GM18909 (cell line): Measurements from ENCODE around the gene SLC41A1.
"Not testable (repeated sequence)": the region's sequence is repeated elsewhere in the genome, so short reads cannot be mapped to it uniquely, and the experiment has no call there.

Experiments
- ATAC-seq: cut with Tn5 transposase; IDR thresholded peaks from one replicate; pipeline ENCODE4 v1.9.1; 2021; ENCODE audit warnings: mild to moderate bottlenecking; ENCODE audit not compliant: unreplicated experiment, poor library complexity

SLC41A1 gene

DNA sequence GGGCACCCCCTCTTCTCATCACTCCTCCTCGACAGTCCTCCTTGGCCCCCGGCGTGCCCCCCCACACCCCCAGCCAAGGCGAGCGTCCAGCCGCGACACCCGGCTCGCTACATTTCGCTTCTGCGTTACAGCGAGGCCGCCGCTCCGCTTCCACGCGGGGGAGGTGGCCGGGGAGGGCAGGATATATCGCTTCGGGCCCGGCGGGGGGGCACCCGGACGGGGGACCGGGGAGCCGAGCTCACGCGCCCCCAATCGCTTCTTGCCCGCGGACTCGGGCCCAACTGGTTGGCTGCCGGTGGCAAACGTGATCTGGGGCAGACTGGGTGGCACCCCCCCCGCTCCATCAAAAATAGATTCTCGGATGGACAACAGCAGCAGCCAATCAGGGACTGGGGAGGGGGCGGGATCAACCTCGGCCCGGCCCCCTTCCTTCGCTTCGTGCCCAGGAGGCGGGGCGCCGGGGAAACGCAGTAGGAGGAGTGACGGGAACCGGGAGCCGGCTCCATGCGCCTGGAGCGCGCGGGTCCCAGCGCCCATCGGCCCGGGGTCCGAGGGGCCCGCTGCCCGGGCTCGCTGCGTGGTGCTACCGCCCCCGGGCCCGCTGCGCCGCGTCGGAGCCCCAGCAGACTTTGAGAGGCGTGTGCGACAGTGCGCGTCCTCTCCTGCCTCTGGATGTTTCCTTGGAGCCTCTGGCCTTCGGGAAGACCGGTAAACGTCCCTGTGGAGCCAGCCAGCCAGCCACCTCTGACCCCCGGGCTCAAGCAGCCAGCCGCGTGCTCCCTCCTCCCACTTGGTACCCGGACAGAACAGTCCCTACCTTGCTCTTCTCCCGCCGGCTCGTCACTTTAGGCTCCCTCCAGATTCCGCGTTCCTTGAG is at the start of gene SLC41A1:
SLC41A1 (minus strand) TSS at position 321 of the 877 bp plus-strand sequence. CDS start 2,757 bp downstream, outside the sequence.
- ATAC-seq = peak; percentile 82

- no peak for ATAC-seq
These were observed 48.5 kb upstream of the SLC41A1 start for GRCh38 chr1:205861540-205861939.

DNA sequence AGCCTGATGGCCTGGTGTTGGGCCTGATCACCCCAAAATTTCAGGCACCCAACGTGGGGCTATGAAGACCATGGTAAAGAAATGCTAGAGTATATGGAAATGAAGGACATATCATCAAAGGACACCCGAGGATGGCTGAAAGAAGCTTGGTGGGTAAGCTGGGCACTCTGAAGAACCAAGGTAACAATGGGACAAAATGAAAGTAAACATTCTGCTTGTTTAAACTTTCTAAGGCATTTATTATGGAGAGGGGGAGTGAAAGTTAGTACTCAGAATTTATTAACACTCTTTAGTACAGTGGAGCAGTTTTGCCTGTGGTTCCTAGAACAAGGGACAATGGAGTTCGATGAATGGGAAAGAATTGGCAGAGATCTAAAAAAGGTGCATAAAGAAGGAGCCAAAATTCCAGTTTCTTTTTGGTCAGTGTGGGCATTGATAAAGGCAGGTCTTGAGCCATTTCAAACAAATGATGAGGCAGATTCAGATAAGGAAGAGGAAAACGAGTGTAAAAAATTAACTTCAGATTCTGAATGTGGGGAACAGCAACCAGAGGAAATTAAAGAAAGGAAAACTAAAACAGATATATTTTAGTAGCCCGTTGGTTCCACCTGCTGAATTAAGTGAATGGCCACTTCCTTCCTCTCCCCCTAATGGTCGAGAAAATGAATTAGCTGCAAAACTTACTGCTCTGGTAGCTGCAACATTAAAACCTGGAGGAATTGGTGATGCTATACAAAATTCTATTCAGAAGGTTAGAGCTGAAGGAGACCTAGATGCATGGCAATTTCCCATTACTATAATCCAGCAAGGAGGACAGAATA is 45.4 kb upstream of the SLC41A1 start:
- no peak for ATAC-seq

DNA sequence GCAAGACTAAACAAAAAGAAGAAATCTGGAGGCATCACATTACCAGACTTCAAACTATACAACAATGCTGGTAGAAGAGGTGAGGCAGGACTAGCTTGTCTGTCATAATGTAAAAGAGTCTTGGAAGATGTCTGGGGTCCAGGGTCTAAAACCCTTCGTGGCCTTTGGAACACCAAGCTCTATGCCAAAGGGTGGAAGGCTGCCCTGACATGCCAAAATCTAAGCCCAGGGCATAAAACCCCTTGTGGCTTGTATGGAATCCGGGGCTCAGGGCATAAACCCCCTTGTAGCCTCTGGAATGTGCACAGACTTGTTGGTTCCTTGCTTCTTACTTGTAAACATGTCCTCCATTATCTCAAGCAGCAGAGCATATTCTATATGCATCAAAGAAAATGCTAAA is 44.5 kb upstream of the SLC41A1 start:
- ATAC-seq = not testable (repeated sequence)

DNA sequence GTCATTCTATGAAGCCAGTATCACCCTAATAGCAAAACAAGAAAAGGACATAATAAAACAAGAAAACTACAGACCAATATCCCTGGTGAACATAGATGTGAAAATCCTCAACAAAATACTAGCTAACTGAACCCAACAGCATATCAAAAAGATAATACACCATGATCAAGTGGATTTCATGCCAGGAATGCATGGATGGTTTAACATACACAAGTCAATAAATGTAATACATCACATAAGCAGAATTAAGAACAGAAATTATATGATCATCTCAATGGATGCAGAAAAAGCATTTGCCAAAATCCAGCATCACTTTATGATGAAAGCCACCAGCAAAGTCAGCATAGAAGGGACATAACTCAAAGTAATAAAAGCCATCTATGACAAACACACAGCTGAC is 43.4 kb upstream of the SLC41A1 start:
- ATAC-seq = no peak

- ATAC-seq = no peak
These were observed 40.0 kb upstream of the SLC41A1 start for GRCh38 chr1:205852969-205853368.

GRCh38 chr1:205851993-205852392 is 39.0 kb upstream of the SLC41A1 start:
- ATAC-seq = no peak

DNA sequence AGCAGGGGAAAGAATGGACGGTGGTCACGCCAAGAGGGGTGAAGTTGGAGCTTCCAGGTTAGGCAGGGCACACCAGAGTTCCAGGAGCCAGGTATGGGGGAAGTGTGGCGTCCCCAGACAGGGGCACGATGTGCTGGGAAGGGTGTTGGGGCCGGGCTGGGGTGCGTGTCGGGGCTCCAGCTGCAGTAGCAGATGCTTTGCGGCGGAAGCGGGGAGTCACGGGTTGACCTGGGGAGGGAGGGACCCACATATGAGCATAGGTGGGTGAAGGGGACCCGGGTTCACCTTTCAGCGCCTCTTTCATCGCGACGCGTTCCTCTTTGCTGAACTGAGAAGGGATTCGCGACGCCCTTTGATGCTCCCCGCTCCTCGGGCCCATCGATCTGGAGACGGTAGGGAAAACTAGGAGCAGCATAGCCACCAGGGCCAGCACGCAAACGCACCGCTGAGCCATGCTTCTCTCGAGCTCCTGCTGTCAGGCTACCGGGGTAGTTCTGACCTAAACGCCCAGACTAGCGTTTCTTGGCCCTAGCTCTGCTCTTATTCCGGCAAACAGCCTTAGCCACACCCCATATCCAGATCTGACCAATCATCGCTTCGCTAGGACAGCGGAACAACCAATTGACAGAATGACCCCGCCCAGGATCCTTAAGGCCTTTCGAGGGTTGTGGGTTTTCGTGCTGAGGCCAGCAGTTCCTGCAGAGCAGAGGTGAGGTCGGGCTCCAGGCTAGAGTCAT is 36.8 kb upstream of the SLC41A1 start, which contains the start of gene PM20D1:
PM20D1 (minus strand) TSS at position 514 of the 737 bp plus-strand sequence; CDS start at position 454, 60 bp downstream.
- ATAC-seq = peak; percentile 78

DNA sequence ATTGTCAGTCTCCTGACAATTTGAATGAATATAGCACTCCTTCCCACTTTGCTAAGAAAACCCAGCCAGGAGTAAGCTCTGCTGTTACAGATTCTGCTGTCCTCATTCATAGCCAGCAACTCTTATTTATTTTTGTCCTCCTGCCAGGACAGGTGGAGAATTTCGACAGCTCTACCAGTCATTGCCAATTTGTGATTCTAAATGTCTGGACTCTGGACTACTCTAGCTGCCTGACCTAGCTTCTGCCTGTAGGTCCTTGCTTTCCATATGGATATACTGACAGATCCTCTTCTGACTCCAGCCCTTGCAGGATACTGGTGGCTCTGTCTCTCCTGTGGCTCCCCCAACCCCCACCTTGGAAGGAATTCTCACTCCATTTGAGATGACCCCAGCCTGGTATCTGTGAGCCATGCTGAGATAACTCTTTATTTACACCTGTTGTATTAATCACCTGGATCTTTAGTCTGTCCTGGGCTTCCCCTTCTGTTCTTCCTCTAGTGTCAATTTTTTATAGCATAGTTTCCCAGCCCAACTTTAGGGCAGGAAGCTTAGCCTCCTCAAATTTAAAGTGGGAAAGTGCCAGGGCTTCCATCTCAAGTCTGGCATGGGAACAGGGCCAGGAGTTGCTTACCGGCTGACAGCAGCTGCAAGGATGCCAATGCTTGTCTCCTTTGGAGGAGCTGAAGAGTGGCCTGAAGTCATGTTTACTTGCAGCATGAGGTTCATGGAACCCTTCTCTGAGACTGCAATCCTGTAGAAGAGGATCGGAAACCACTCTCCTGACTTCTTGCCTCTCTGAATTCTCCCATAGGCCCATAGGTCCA is 30.2 kb upstream of the SLC41A1 start:
- ATAC-seq = no peak

DNA sequence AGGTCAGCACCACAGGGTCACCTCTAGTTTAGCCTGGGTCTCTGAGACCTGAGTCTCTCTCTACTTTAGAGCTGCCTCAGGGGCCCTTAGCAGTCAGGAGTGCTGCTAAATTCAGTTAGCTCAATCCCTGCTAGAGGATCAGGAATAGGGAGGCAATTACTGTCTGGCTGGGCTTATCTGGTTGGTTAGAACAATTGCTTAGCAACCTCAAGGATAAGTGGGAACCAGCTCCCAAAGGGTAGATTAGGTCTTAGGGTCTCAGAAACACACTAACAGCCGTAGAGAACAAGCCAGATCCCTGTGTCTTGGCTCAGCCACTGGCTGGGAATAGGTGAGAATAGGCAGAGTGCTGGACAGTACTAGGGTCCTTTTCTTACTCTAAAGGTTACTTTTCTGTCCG is 29.2 kb upstream of the SLC41A1 start:
- no peak for ATAC-seq

GRCh38 chr1:205840146-205840923 is 27.3 kb upstream of the SLC41A1 start:
- ATAC-seq = no peak

DNA sequence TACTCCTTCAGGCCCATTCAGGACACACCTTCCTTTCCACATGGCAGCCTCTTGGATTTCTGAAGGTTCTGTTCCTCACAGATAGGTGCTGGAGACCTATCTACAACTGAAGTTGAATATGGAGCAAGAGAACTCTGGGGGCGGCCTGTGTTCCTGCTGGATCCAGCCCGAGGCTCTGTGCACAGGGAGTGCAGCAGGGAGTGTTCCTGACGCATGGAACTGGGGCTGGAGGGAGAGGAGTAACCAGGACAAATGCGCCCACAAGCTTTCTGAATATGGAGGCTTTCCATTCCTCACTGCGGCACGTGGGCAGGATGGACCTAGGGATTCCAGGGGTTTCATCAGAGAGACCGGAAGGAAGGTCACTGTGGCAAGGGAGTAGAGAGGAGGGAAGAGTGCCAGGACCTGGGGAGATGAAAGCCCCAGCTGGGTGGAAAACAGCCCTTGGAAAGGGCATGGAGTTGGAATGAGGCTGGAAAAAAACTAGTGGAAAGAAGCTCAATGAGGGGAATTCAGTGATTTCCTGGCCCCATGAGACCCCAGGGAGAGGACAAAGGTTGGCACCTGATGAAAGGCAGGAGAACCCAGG is 24.5 kb upstream of the SLC41A1 start:
- no peak for ATAC-seq

DNA sequence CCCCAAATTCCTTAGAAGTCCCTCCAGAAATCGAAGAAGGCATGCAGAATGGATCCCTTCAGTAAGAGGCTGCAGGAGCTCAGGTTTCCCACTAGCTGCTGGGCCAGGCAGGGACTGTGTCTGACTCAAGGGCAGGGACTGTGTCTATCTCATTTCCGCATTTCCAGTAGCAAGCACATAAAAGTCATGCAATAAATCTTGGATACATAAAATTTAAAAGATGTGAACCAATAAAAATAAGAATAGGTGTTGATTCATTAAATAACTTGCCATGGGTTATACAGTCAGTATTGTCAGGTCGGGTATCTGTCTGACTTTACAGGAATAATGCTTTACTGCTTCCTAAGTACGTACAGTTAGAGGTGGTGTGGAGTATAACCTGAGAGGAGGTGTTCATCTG is 21.8 kb upstream of the SLC41A1 start:
- ATAC-seq = no peak

DNA sequence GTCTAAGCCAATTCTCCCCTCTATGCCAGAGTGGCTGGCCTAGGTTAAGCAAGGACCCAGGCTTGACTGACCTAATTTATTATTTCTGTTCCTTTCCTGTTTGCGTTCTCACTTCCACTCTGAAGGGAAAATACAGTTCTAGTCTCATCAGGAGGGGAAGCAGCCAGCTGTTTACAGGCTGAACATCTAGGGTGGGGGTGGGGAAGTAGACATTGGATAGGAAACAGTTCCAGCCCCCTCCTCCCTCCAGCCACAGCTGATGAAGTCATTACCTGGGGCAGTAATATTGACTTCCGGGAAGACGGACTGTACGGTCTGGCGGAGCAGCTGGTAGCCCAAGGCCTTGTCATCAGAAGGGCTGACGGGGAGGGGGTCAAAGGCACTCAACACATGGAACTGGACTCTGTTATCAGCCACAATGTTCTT is 19.3 kb upstream of the SLC41A1 start:
- ATAC-seq = no peak

- ATAC-seq = no peak
These were observed 14.6 kb upstream of the SLC41A1 start for GRCh38 chr1:205827623-205828022.

DNA sequence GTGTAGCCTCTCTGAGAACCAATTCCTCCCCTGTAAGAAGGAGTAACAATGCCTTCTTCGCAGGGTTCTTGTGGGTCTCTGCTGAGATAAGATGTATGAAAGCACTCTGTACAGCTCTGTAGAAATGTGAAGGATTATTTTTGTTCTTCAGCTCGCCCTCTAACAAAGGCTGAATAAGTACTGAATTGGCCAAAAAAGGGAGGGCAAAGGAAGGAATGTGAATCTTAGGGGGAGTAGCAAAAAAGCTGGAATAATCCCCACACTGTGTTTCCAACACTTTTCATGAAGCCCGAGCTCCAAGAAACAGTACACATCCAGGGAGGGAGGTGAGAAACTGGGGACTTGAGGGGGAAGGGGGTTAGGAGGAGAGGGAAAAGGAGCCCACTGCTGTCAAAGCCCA is 14.0 kb upstream of the SLC41A1 start:
- ATAC-seq = no peak

DNA sequence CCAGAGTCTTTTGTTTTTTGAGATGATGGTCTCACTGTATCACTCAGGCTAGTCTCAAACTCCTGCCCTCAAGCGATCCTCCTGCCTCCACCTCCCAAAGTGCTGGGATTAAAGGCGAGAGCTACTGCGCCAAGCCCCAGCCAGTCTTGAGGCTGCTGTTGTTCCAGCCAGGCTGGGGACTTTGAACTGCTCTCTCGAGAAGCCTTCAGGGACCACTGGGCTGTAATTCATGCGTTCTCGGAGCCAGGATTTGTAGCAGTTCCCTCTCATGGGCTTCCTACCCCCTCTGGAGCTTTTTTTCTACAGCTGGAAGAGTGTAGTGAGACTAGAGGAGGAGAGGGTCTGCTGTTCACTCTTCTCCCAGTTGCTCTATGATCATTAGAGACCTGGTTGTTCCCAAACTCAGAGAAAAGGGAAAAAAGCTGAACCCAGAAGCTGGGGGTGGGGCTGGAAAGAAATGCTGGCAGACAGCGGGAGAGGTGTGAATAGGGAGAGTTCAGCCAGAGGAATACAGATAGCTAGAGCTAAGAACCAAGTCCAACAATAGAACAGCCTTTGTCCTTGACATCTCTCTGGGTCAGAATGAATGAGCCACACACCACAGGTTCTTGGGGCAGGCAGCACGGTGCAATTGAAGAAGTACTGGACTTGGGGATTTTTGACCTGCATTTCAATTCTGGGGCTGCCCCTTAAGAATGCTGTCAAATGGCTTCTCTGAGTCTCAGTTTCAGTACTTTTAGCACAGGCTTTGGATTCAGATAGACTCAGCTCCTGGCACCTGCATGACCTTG is 13.2 kb upstream of the SLC41A1 start:
- no peak for ATAC-seq

DNA sequence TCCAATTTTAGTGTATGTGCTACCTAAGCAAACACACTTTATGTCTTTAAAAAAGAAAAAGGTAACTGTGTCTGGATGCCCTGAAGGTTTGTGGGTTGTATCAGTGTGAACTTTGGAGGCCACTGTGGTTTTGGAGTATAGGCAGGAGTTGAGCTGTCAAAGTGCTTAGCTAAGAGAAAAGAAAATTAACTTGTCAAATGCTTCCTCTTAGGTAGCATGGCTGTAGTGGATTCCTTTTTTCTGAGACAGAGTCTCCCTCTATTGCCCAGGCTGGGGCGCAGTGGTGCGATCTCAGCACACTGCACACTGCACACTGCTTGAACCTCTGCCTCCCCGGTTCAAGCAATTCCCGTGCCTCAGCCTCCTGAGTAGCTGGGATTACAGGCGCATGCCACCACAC is 11.2 kb upstream of the SLC41A1 start:
- no peak for ATAC-seq
